Head of caudate nucleus (tissue), 42 donors: ENCODE measurements around the gene ATE1.
"Not testable (repeated sequence)": the region's sequence is repeated elsewhere in the genome, so short reads cannot be mapped to it uniquely, and the experiment has no call there.

ENCODE experiments used
- DNase-seq, 42 donors: peaks; one replicate each; pipeline versions ENCODE4 v3.0.0 to v3.0.0-alpha.2; 2020 to 2021; ENCODE audit warnings: mixed read lengths in 7 of 42
- intact Hi-C: fragments of 100-400 bp; cut with DNase I; formaldehyde crosslinking; loops from one replicate; pipeline ENCODE4 v1.15.0; 2022

ATE1 gene

DNA sequence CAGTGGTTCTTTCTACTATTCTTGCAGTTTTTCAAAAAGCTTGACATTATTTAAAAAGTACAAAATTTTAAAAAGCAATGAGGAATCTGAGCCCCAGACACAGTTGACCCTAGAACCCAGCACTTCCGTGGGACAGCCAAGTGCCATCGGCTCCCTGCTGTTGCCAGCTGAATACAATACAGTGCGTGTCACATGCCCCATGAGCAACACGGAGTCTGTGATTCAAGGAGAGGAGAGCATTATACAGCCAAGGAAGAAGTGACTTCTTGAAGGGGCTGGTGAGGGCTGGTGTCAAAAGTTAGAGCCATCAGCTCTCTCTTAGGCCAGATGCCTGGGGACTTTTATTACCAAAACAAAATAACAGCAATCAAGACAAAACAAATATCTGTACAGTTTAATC is 206.6 kb downstream of the ATE1 start:
- DNase-seq, result peak in 15 of 42 donors; percentile 11 to 73 (median 36)
- intact Hi-C loops, result no loop called here

DNA sequence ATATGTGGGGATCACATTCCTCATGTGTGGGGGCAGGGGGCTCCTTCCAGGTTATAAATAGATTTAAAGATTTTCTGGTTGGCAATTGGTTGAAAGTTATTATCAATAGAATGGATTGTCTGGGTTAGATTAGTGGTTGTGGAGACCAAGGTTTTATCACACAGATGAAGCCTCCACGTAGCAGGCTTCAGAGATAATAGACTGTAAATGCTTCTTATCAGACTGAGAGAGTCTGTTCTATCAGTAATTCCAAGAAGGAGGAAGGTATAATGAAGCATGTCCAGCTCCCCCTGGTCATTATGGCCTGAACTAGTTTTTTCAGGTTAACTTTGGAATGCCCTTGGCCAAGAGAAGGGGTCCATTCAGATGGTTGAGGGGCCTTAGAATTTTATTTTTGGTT is 211.9 kb downstream of the ATE1 start:
- intact Hi-C loops, result no loop called here
- no peak for DNase-seq

- no peak for DNase-seq
- intact Hi-C loops, result no loop called here
Observed at GRCh38 chr10:121715076-121715475, 212.8 kb downstream of the ATE1 start.

DNA sequence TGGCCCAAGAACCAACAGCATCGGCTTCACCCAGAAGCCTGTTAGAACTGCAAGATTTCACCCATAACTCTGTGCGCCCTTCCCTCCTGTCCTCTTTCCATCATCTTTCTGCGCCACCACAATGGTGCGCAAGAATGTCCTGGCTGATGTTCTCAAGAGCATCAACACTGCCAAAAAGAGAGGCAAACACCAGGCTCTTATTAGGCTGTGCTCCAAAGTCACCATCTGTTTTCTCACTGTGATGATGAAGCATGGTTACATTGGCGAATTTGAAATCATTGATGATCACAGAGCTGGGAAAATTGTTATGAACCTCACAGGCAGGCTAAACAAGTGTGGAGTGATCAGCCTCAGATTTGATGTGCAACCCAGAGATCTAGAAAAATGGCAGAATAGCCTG is 214.3 kb downstream of the ATE1 start:
- intact Hi-C loops, result no loop called here
- DNase-seq, result no peak

GRCh38 chr10:121710971-121711370 is 216.9 kb downstream of the ATE1 start:
- no peak for DNase-seq
- intact Hi-C loops, result no loop called here

GRCh38 chr10:121710207-121710606 is 217.6 kb downstream of the ATE1 start:
- DNase-seq, result no peak
- intact Hi-C loops, result no loop called here

GRCh38 chr10:121709675-121710073 is 218.2 kb downstream of the ATE1 start:
- intact Hi-C loops, result no loop called here
- DNase-seq, result no peak

- peak in 1 of 42 donors; percentile 14 for DNase-seq
- intact Hi-C loops, result no loop called here
Observed at GRCh38 chr10:121708728-121709674, 218.8 kb downstream of the ATE1 start.

DNA sequence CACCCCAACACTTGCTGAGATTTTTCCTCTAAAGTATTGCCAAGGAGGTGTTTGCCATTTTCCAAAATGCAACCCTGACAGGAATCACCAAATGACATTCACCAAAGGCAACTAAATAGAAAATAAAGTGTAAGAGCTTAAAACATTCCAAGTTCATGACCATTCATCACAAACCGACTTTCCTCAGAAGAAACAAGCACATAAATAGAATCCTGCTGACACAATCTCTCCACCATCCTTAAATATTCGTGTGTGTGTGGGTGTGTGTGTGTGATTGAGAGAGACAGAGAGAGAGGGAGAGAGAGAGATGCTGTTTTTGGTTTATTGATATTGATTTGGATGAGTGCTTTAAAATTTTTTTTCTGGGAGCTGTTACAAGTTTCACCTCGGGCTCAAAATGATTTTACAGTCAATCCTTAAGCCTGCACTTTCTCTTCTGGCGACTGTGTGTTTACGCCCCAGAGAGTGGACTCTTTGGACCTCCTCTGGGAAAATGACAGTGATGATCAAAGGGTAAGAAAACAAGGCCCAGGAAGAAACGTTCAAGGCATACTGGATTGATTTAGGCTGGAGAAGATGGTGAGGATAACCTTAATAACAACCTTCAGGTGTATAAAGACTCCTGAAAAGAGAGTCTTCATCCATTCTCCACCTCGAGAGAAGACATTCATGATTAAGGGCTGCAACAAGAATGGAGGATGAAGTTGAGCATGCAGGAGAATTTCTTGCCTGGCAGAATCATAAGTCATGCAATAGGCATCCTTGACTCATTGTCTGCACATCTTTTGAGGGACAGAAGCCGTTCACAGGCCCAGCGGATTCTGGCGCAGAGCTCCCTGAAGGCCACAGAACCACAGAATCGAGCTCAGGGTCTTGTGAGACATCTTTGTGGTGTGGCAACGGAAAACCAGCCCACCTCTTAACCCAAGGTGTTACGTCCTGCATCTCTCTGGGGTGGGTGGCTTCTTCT is 225.2 kb downstream of the ATE1 start:
- intact Hi-C loops, result no loop called here
- no peak for DNase-seq

- DNase-seq, result no peak
- intact Hi-C loops, result no loop called here
Observed at GRCh38 chr10:121700416-121700815, 227.4 kb downstream of the ATE1 start.

GRCh38 chr10:121699703-121700102 is 228.1 kb downstream of the ATE1 start:
- DNase-seq, result not testable (repeated sequence)

DNA sequence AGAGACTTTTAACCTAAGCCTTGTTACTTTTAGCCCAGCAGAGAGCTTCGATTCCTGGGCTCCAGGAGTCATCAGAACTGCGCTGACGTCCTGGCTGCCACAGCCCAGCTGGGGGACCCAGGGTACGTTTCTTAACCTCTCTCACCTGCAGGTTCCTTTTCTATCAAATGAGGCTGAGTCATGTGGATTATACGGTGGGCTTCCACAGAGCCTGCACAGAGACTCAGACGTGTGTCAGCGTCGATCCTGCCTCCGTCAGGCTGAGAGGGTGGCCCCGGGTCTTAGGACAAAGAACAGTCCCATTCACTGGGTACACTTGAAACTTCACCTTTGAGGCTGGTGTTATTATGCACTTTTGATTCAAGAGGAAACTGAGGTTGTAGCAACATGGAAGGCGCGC is 228.9 kb downstream of the ATE1 start:
- DNase-seq, result no peak
- intact Hi-C loops, result no loop called here

More at GRCh38 chr10:121699703-121700102, 228.1 kb downstream of the ATE1 start:
- intact Hi-C loops, result not testable (repeated sequence)

DNA sequence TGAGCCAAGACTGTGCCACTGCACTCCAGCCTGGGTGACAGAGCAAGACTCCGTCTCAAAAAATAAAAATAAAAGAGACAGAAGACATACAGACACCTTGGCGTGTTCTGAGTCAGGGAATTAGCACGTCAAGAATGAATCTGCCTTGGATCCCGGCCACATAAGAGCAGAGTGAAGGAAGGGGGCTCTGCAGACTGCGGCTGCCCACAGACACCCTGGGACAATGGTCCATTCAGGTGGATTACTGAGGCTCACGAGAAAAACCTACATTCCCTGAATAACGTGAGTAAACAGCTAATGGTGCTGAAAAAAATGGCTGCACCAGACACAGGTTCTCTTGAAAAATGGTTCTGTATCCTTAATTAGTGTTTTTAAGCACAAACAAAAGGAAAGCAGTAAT is 229.5 kb downstream of the ATE1 start:
- intact Hi-C loops, result no loop called here
- no peak for DNase-seq

DNA sequence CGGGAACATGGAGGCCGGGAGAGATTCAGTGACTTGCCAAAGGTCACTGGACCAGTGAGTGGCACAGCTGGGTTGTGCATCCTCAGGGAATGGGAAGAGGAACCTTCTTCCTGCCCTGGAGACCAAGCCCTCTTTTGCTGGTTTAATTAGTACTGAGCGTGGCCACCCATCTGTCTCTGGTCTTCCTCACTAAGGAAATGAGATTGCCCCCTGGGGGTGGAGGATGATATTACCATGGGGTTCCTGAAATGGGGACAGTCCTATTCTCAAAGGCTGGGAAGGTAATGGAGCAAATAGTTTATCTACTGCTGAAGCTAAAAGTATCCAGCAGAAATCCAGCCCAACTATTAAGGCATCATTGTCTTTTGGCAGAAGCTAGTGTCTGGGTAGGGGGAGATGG is 231.0 kb downstream of the ATE1 start:
- DNase-seq, result peak in 25 of 42 donors; percentile 26 to 84 (median 41)
- intact Hi-C loops, result no loop called here

GRCh38 chr10:121695731-121696464 is 231.9 kb downstream of the ATE1 start:
- DNase-seq, result peak in 14 of 42 donors; percentile 17 to 61 (median 29)
- intact Hi-C loops, result no loop called here

DNA sequence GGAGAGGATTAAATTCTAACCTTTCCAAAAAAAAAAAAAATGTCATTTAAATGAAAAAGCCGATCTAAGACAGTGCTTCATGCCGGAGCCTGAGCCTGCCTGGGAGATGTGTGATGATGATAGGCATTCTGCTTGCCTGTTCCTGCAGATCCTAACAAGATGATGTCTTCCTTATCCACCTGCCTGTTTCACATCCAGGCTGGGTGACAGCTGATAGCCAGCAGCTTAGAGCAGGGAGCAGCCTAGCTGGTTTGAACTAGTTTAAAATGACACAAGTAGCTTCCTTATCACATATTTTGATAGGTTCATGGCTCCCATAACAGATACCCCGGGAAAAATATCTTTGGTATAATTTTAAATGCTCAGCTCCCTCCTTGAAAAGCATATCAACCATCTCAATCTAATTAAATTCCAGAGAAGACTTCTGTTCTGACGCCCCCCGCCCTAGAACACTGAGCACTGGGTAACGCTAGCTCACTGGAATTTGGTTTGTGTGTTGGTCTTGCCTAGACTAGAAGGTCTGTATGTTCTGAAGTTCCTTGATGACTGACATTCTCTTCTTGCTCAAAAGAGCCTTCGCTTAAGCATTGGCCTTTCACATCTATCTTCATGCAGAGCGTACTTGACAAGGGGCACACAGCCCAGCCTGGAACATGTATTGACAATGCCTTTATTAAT is 232.7 kb downstream of the ATE1 start:
- intact Hi-C loops, result no loop called here

GRCh38 chr10:121694327-121694965 is 233.4 kb downstream of the ATE1 start:
- intact Hi-C loops, result no loop called here
- DNase-seq, result no peak

More for the DNA sequence above, 232.7 kb downstream of the ATE1 start:
- peak in 1 of 42 donors; percentile 26 for DNase-seq

GRCh38 chr10:121692626-121693025 is 235.2 kb downstream of the ATE1 start:
- intact Hi-C loops, result no loop called here
- no peak for DNase-seq
